ENCODE data around the gene DDX18. TPM values are rescaled to one million over a fixed set of nuclear protein-coding genes. Genes with fewer than 3 reads are reported as not detected.
A peak's percentile ranks its signal among the peaks of the same experiment; 100 is the strongest.

The DDX18 gene
- total RNA-seq, 6 experiments from 2014 or later: 50.1 to 61.0 (median 57.0) TPM

DNA sequence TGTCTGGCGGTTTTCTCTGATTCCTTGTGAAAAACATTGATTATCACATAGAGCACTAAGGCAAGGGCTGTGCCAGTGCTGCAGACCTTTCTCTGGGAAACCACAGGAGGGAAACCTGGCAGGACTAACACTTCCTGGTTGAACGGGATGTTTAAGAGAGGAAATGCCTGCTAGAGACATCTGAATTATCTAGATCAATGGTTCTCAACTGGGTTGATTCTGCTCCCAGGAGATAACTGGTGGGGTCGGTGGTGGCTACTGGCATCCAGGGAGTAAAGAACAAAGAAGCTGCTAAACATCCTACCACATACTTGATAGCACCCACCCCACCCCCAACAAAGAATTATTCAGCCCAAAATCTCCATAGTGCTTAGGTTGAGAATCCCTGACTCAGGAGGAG, 37.5 kb downstream of the DDX18 start:
- no peaks in the 10 kb centered on the region for H3K9me3 Mint-ChIP-seq
- H3K4me3 Mint-ChIP-seq: no peak overlapping the region
- no peak overlapping the region for H3K27ac Mint-ChIP-seq
- peaks cover 11% of the 10 kb centered on the region for H3K27me3 Mint-ChIP-seq (ENCODE audit: insufficient read depth)
- TF ChIP-seq CTCF (IDR thresholded peaks at IDR 0.05): no peak
- no peak for DNase-seq
- H3K4me1 Mint-ChIP-seq (ENCODE audit: low read depth): peaks cover 33% of the 10 kb centered on the region
- 0 out of 2 replicates have a peak, but pooled peaks cover 4% of the 10 kb centered on the region for H3K36me3 Mint-ChIP-seq (ENCODE audit: low read depth)

DNA sequence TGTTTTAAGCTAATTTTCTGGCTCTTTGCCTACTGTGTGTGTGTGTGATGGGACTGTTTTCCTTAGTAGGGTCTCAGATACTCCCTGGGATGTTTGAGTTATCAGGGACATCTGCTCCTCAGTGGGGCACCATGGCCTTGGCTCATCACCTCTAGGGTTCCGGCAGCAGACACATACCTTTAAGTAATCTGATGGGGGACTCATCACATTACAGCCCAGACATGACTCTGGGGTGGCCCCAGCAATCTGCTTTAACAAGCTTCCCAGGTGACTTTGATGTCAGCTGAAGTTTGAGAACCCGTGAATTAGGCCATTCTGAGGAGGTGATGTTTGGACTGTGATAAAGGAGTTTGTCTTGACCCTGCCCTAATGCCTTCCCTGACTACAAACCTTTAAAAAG, 38.8 kb downstream of the DDX18 start:
- Mint-ChIP-seq H3K36me3 (ENCODE audit: low read depth) (no peaks in the 10 kb centered on the region), H3K4me3 (no peak overlapping the region), H3K4me1 (ENCODE audit: low read depth) (peaks cover 41% of the 10 kb centered on the region), H3K27me3 (ENCODE audit: insufficient read depth) (peaks cover 7% of the 10 kb centered on the region), H3K9me3 (no peaks in the 10 kb centered on the region), H3K27ac (no peak overlapping the region)
- no peak for DNase-seq
- no peak for TF ChIP-seq CTCF (IDR thresholded peaks at IDR 0.05)

GRCh38 chr2:117853873-117854272, 39.4 kb downstream of the DDX18 start:
- DNase-seq: no peak
- no peak for TF ChIP-seq CTCF (IDR thresholded peaks at IDR 0.05)
- peaks cover 4% of the 10 kb centered on the region for H3K27me3 Mint-ChIP-seq (ENCODE audit: insufficient read depth)

DNA sequence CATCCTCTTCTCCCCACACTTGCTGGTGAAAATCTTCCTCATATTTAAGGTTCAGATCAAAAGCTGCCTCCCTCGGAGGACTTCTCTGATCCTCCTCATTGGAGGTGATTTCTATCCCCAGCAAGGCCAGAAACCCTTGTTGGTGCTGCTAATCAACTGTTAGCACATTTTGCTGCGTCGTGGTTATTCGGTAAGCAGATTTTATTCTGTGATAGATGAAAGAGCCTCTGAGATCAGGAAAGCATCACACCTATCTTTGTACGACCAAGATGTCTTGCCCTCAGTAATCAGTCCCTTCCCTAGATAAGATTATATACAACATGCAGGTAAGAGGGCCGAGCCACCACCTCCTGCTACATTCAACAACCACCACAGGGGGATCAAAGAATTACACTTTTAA, 40.1 kb downstream of the DDX18 start:
- Mint-ChIP-seq H3K27me3 (ENCODE audit: insufficient read depth) (peaks cover 4% of the 10 kb centered on the region), H3K36me3 (ENCODE audit: low read depth) (no peaks in the 10 kb centered on the region), H3K27ac (peak overlapping the region; percentile 93), H3K4me1 (ENCODE audit: low read depth) (peaks cover 41% of the 10 kb centered on the region), H3K9me3 (no peaks in the 10 kb centered on the region), H3K4me3 (no peak overlapping the region)
- TF ChIP-seq CTCF (IDR thresholded peaks at IDR 0.05): no peak
- no peak for DNase-seq

More at GRCh38 chr2:117853873-117854272, 39.4 kb downstream of the DDX18 start:
- Mint-ChIP-seq H3K9me3 (no peaks in the 10 kb centered on the region), H3K27ac (no peak overlapping the region), H3K36me3 (ENCODE audit: low read depth) (no peaks in the 10 kb centered on the region), H3K4me3 (no peak overlapping the region), H3K4me1 (ENCODE audit: low read depth) (peaks cover 41% of the 10 kb centered on the region)

GRCh38 chr2:117855886-117856285, 41.4 kb downstream of the DDX18 start:
- peak overlapping the region; percentile 74 for H3K4me3 Mint-ChIP-seq
- peak overlapping the region; percentile 93 for H3K27ac Mint-ChIP-seq
- H3K4me1 Mint-ChIP-seq (ENCODE audit: low read depth): peaks cover 36% of the 10 kb centered on the region
- no peak for DNase-seq
- no peaks in the 10 kb centered on the region for H3K27me3 Mint-ChIP-seq (ENCODE audit: insufficient read depth)
- H3K36me3 Mint-ChIP-seq (ENCODE audit: low read depth): no peaks in the 10 kb centered on the region
- TF ChIP-seq CTCF (IDR thresholded peaks at IDR 0.05): no peak
- H3K9me3 Mint-ChIP-seq: no peaks in the 10 kb centered on the region

All from HFFc6 (cell line).